Measurements from ENCODE around the gene GPC6. TPM values are rescaled to one million over a fixed set of nuclear protein-coding genes. Genes with fewer than 3 reads are reported as not detected.

The GPC6 gene
- total RNA-seq, 4 donors from 2014 or later: 2.7 to 5.7 (median 4.4) TPM

DNA sequence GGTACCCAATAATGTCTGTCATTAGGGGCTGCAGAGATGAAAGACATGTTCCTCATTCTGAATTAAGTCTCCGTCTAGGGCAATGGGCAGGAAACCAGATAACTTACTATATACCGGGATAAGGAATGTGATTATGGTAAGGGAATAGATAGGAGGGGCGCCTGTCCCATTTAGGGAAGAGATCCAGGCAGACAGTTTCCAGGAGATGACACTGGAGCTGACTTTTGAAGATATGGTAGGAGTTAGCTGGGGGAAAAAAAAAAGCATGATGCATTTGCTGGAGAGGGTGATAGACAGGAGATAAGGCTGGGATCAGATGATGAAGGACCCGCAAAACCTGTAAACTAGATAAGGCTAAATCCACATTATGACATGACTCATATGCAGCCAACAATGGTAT is 912.2 kb downstream of the GPC6 start:
- H3K4me3 ChIP-seq: no peak overlapping the region
- no peaks in the 10 kb centered on the region for H3K4me1 ChIP-seq
- H3K36me3 ChIP-seq: no peaks in the 10 kb centered on the region
- DNase-seq (ENCODE audit: low spot score in 2 of 2): no peak
- TF ChIP-seq POLR2A (IDR thresholded peaks at IDR 0.05) (no peak), POLR2AphosphoS5 (IDR thresholded peaks at IDR 0.05) (no peak), EP300 (IDR thresholded peaks at IDR 0.05) (no peak)
- TF ChIP-seq, protein P1, sequence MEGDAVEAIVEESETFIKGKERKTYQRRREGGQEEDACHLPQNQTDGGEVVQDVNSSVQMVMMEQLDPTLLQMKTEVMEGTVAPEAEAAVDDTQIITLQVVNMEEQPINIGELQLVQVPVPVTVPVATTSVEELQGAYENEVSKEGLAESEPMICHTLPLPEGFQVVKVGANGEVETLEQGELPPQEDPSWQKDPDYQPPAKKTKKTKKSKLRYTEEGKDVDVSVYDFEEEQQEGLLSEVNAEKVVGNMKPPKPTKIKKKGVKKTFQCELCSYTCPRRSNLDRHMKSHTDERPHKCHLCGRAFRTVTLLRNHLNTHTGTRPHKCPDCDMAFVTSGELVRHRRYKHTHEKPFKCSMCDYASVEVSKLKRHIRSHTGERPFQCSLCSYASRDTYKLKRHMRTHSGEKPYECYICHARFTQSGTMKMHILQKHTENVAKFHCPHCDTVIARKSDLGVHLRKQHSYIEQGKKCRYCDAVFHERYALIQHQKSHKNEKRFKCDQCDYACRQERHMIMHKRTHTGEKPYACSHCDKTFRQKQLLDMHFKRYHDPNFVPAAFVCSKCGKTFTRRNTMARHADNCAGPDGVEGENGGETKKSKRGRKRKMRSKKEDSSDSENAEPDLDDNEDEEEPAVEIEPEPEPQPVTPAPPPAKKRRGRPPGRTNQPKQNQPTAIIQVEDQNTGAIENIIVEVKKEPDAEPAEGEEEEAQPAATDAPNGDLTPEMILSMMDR (IDR thresholded peaks at IDR 0.05): no peak
- H3K27me3 ChIP-seq: no peaks in the 10 kb centered on the region
- no peaks in the 10 kb centered on the region for H3K9me3 ChIP-seq
- no peak overlapping the region for H3K27ac ChIP-seq
- 84% methylated on average over 4 of the region's 4 CpGs for WGBS

DNA sequence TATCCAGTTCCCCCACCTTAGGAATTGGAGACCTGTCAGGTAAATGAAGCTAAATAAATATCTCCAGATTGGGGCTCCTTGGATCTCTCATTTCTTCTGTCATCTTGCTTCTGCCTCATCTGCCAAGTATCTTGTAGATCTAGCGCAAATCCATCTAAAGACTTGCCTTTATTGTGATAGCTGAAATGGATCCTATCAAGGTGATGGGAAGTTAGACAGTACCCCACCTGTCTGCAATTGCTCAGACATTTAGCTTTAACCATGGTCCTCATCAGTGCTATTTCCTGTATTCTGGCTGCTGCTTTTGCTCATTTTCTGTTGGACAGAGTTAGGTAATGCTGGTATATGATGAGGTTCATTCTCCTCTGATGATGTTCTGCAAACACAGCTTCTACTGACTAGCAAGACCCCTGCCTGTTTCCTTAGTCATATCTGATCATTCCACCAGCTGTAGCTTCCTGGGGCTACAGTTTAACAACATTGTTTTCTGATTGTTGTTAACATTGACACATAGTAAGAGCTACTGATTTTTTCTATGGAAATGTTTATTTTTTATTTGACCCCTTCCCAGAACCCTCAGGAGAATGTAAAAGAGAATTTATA is 912.9 kb downstream of the GPC6 start:
- TF ChIP-seq, protein P1 (IDR thresholded peaks at IDR 0.05): no peak
- TF ChIP-seq POLR2AphosphoS5 (IDR thresholded peaks at IDR 0.05) (no peak), POLR2A (IDR thresholded peaks at IDR 0.05) (no peak), EP300 (IDR thresholded peaks at IDR 0.05) (no peak)
- WGBS: 100% methylated on average over 1 of the region's 1 CpG

DNA sequence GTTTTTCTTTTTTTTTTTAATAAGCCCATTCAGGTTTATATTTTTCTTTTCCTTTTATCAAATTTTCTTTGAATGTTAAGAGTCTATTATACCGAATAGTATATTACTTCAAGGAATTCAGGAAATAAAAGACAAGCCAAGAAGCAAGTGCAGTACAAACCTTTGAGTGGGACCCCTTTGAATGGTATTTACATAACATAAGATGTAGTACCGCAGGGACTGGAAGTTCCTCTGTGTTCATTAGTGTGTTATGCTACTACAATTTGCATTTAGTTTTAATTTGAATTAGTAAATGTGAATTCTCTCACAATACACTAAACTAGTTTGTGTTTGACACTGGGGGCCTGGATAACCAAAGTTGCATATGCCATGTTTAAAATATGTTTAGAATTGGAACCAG is 913.4 kb downstream of the GPC6 start:
- Histone ChIP-seq H3K4me1 (no peaks in the 10 kb centered on the region), H3K4me3 (no peak overlapping the region), H3K36me3 (no peaks in the 10 kb centered on the region), H3K27me3 (no peaks in the 10 kb centered on the region), H3K9me3 (no peaks in the 10 kb centered on the region), H3K27ac (no peak overlapping the region)
- no peak for TF ChIP-seq POLR2AphosphoS5 (IDR thresholded peaks at IDR 0.05)
- TF ChIP-seq, protein P1 (IDR thresholded peaks at IDR 0.05): no peak
- TF ChIP-seq EP300 (IDR thresholded peaks at IDR 0.05): no peak
- TF ChIP-seq POLR2A (IDR thresholded peaks at IDR 0.05): no peak
- DNase-seq (ENCODE audit: low spot score in 2 of 2): no peak
- 78% methylated on average over 2 of the region's 2 CpGs for WGBS

More for the DNA sequence above, 912.9 kb downstream of the GPC6 start:
- Histone ChIP-seq H3K4me3 (no peak overlapping the region), H3K4me1 (no peaks in the 10 kb centered on the region), H3K36me3 (no peaks in the 10 kb centered on the region), H3K27ac (no peak overlapping the region), H3K9me3 (no peaks in the 10 kb centered on the region), H3K27me3 (no peaks in the 10 kb centered on the region)
- no peak for DNase-seq (ENCODE audit: low spot score in 2 of 2)

DNA sequence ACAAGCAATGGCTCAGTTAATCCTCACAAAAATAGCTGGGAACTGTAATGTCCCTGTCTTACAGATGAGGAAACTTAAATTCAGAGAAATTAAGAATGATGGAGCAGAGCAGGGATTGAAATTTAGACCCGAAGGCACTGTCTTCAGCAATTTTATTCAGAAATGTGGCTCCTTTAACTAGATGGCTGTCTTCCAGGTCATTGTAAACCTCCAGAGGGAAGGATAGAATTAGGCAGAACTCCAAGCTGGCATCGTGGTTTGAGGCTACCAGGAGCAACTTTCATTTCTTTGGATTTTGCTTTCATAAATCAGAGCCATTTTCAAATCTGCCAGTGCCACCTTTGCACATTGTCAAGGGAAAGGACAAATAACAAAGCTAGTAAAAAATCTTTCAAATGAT is 913.9 kb downstream of the GPC6 start:
- H3K4me1 ChIP-seq: no peaks in the 10 kb centered on the region
- no peak overlapping the region for H3K4me3 ChIP-seq
- H3K27me3 ChIP-seq: no peaks in the 10 kb centered on the region
- no peak overlapping the region for H3K27ac ChIP-seq
- H3K9me3 ChIP-seq: no peaks in the 10 kb centered on the region
- H3K36me3 ChIP-seq: no peaks in the 10 kb centered on the region
- DNase-seq (ENCODE audit: low spot score in 2 of 2): no peak
- TF ChIP-seq POLR2A (IDR thresholded peaks at IDR 0.05) (no peak), POLR2AphosphoS5 (IDR thresholded peaks at IDR 0.05) (no peak), EP300 (IDR thresholded peaks at IDR 0.05) (no peak)
- TF ChIP-seq, protein P1 (IDR thresholded peaks at IDR 0.05): no peak
- WGBS: 46% methylated on average over 2 of the region's 2 CpGs

DNA sequence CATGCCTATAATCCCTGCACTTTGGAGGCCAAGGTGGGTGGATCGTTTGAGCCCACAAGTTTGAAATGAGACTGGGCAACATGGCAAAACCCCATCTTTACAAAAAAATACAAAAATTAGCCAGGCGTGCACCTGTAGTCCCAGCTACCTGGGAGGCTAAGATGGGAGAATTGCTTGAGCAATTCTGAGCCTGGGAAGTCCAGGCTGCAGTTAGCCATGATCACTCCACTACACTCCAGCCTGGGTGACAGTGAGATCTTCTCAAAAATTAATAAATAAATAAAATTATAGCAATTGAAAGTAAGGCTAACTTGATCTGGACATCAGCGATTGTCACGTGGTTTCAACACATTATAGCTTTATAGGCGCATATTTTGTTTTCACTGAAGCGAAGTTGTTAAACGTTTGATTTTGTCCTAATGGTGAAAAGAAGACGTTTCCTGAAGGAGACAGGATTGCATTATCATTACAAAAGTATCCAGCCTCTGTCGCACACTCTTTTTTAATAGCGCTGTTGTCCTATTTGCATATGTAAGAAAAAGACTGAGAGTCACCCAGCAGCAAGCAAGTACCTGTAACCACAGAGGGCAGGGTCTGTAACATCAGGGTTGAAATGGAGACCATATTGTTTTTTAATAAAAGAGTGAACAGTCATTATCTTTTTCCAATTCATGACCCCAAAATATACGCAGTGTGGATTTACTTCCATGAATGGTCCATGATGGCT is 917.2 kb downstream of the GPC6 start:
- TF ChIP-seq POLR2AphosphoS5 (IDR thresholded peaks at IDR 0.05) (no peak), EP300 (IDR thresholded peaks at IDR 0.05) (no peak)
- Histone ChIP-seq H3K9me3 (no peaks in the 10 kb centered on the region), H3K27ac (no peak overlapping the region), H3K36me3 (no peaks in the 10 kb centered on the region), H3K4me3 (no peak overlapping the region), H3K27me3 (no peaks in the 10 kb centered on the region), H3K4me1 (no peaks in the 10 kb centered on the region)
- DNase-seq (ENCODE audit: low spot score in 2 of 2): no peak
- WGBS: 85% methylated on average over 11 of the region's 11 CpGs

All from suprapubic skin (tissue), 4 donors.